Measurements from ENCODE around the gene STAB2.
"Not testable (repeated sequence)": the region's sequence is repeated elsewhere in the genome, so short reads cannot be mapped to it uniquely, and the experiment has no call there.

Gene STAB2

GRCh38 chr12:103786201-103786600 lies 199.1 kb downstream of the STAB2 start:
- no peak for DNase-seq

- DNase-seq, result no peak
Observed at GRCh38 chr12:103791350-103791920, 204.4 kb downstream of the STAB2 start.

- DNase-seq, result no peak
Observed at GRCh38 chr12:103793046-103793445, 206.0 kb downstream of the STAB2 start.

GRCh38 chr12:103793512-103794045 lies 206.5 kb downstream of the STAB2 start:
- DNase-seq, result no peak

- DNase-seq, result no peak
Observed at GRCh38 chr12:103794309-103795213, 207.5 kb downstream of the STAB2 start.

GRCh38 chr12:103798586-103798985 lies 211.5 kb downstream of the STAB2 start:
- no peak for DNase-seq

GRCh38 chr12:103799504-103799856 lies 212.4 kb downstream of the STAB2 start:
- DNase-seq, result no peak

GRCh38 chr12:103799857-103800771 lies 213.0 kb downstream of the STAB2 start:
- DNase-seq, result peak; percentile 53

- DNase-seq, result no peak
Observed at GRCh38 chr12:103801709-103802585, 214.9 kb downstream of the STAB2 start.

GRCh38 chr12:103802586-103802886 lies 215.5 kb downstream of the STAB2 start:
- DNase-seq, result no peak

- DNase-seq, result no peak
Observed at GRCh38 chr12:103803847-103804246, 216.8 kb downstream of the STAB2 start.

GRCh38 chr12:103805655-103806360 lies 218.7 kb downstream of the STAB2 start:
- no peak for DNase-seq

GRCh38 chr12:103806803-103807202 lies 219.7 kb downstream of the STAB2 start:
- DNase-seq, result peak; percentile 28

- no peak for DNase-seq
Observed at GRCh38 chr12:103807561-103808238, 220.6 kb downstream of the STAB2 start.

- no peak for DNase-seq
Observed at GRCh38 chr12:103808239-103808880, 221.3 kb downstream of the STAB2 start.

- no peak for DNase-seq
Observed at GRCh38 chr12:103809154-103809553, 222.1 kb downstream of the STAB2 start.

- not testable (repeated sequence) for DNase-seq
Observed at GRCh38 chr12:103809639-103810038, 222.6 kb downstream of the STAB2 start.

- DNase-seq, result no peak
Observed at GRCh38 chr12:103810111-103810510, 223.0 kb downstream of the STAB2 start.

- DNase-seq, result no peak
Observed at GRCh38 chr12:103811791-103812190, 224.7 kb downstream of the STAB2 start.

- no peak for DNase-seq
Observed at GRCh38 chr12:103812789-103813188, 225.7 kb downstream of the STAB2 start.
